Erythroblast (primary cell): ENCODE results near the gene CSN3.

Source experiments
- GATA1 ChIP-seq: IDR thresholded peaks from 2 replicates; pipeline ENCODE4 v1.6.1; 2011; ENCODE audit warnings: low read depth, mild to moderate bottlenecking, control low read depth, low read length, moderate library complexity
- POLR2A ChIP-seq: IDR thresholded peaks from 2 replicates; pipeline ENCODE4 v1.6.1; 2011; ENCODE audit warnings: mild to moderate bottlenecking, low read length

GRCh38 chr4:70225824-70226223 lies 16.6 kb upstream of the CSN3 start, which contains the start of gene FDCSP:
- no peak for TF ChIP-seq POLR2A
- TF ChIP-seq GATA1, result no peak
